Uterus (tissue), 2 donors: ENCODE measurements around the gene KRTAP2-3.
"Not testable (repeated sequence)": the region's sequence is repeated elsewhere in the genome, so short reads cannot be mapped to it uniquely, and the experiment has no call there.

ENCODE experiments used
- CTCF ChIP-seq, 4 experiments: fragments of 200-600 bp in 2 of 4; fragments of 450-650 bp in 2 of 4; sonication (generic) in 2 of 4; IDR thresholded peaks; one replicate each; pipeline ENCODE4 v1.5.1; 2016 to 2019; ENCODE audit warnings: antibody characterized with exemption in 4 of 4, mild to moderate bottlenecking in 2 of 4, moderate library complexity in 1 of 4
- POLR2A ChIP-seq, 2 donors: fragments of 450-650 bp; IDR thresholded peaks; one replicate each; pipeline ENCODE4 v1.6.1; 2016; ENCODE audit warnings: antibody characterized with exemption in 2 of 2, mild to moderate bottlenecking in 1 of 2, moderate library complexity in 1 of 2

GRCh38 chr17:41088760-41089352 is 28.9 kb upstream of the KRTAP2-3 start:
- not testable (repeated sequence) for TF ChIP-seq CTCF, POLR2A (IDR thresholded peaks at IDR 0.05)
